Uterus (tissue), 2 donors: ENCODE results near the gene GREB1.

Experiments
- POLR2A ChIP-seq, 2 donors: fragments of 450-650 bp; IDR thresholded peaks; one replicate each; pipeline ENCODE4 v1.6.1; 2016; ENCODE audit warnings: antibody characterized with exemption in 2 of 2, mild to moderate bottlenecking in 1 of 2, moderate library complexity in 1 of 2
- TF ChIP-seq, protein P1 (sequence below), 4 experiments: fragments of 200-600 bp in 2 of 4; fragments of 450-650 bp in 2 of 4; sonication (generic) in 2 of 4; IDR thresholded peaks; one replicate each; pipeline ENCODE4 v1.5.1; 2016 to 2019; ENCODE audit warnings: antibody characterized with exemption in 4 of 4, mild to moderate bottlenecking in 2 of 4, moderate library complexity in 1 of 4

DNA sequence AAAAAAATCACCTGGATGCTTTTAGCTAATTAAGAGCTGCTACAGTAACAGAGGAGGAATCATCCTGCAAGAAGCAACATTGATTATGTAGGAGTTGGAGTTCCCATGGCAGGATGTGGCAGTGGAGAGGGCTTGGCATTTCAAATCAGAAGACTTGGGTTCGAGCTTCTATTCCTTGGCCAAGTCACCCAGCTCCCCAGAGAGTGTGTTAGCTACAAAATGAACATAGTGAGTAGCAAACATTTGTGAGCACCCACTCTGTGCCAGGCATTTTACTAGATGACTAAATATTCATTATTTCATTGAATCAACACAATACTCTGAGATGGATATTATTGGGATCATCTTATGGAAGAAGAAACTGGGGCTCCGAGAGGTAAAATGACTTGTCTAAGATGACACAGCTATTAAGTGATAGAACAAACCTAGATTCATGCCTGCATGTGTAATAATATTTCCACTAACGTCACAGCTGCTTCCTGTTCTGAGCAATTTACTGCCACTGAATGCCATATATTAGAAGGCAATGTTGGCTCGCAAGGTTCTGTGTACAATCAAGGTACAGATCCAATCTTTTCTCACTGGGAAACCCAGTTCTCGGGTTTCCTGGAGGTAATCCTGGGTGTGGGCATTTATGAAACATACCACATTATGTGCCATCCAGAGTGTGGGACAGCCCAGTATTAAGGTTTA lies 118.2 kb downstream of the GREB1 start:
- TF ChIP-seq, protein P1, sequence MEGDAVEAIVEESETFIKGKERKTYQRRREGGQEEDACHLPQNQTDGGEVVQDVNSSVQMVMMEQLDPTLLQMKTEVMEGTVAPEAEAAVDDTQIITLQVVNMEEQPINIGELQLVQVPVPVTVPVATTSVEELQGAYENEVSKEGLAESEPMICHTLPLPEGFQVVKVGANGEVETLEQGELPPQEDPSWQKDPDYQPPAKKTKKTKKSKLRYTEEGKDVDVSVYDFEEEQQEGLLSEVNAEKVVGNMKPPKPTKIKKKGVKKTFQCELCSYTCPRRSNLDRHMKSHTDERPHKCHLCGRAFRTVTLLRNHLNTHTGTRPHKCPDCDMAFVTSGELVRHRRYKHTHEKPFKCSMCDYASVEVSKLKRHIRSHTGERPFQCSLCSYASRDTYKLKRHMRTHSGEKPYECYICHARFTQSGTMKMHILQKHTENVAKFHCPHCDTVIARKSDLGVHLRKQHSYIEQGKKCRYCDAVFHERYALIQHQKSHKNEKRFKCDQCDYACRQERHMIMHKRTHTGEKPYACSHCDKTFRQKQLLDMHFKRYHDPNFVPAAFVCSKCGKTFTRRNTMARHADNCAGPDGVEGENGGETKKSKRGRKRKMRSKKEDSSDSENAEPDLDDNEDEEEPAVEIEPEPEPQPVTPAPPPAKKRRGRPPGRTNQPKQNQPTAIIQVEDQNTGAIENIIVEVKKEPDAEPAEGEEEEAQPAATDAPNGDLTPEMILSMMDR (IDR thresholded peaks at IDR 0.05): no peak
- no peak for TF ChIP-seq POLR2A (IDR thresholded peaks at IDR 0.05)
